ENCODE measurements around the gene CHST11.

DNA sequence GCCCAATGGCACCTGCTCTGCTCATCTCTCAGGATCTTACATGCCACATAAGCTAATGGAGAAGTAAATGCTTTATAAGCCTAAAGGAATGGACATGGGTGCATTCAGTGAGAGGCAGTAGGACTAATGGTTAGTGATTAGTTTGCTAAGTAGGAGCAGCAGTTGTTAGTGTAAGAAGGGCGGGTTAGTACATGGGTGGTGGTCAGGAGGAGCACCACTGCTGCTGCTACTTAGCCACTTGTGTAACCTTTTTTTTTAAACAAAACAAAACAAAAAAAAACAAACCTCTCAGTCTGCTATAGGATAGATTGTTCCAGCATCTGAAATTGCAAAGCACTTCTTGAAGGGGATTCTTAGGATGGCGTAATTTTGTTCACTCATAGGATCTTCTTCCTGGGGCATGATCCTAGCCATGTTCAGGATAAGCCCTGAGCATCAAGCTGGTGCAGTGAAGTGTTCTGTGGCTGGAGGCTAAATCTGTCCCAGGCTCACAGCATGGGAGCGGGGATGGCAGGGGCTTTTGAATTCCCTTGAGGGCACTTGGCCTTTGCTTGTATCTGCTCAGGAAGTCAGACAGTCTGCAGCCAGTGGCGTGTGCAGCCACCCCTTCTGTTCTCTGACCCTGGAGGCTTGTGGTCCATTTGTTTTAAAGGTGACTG, 63.6 kb downstream of the CHST11 start:
- no peak for TF ChIP-seq CTCF (IDR thresholded peaks at IDR 0.05)
- TF ChIP-seq POLR2A (IDR thresholded peaks at IDR 0.05), result no peak
